Measurements from ENCODE around the gene MYOZ3.

DNA sequence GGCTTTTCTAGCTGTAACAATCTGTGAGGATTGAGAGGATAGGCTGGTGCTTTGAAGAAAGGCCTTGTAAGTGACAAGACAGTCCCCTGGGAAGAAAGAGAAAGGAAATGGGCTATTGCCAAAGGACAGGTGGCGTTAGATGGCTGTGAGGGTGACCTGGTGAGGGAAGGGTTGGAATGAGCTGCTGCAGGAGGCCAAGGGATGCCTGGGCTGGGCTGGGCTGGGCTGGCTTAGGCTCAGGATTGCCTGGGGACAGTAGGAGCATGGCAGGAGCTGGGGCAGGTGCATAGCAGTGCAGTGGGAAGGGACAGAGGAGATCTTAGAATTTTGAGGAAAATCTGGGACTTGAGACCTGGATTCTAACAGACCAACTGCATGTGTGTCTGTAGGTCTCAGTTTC, 9.7 kb upstream of the MYOZ3 start:
- TF ChIP-seq, protein P1, sequence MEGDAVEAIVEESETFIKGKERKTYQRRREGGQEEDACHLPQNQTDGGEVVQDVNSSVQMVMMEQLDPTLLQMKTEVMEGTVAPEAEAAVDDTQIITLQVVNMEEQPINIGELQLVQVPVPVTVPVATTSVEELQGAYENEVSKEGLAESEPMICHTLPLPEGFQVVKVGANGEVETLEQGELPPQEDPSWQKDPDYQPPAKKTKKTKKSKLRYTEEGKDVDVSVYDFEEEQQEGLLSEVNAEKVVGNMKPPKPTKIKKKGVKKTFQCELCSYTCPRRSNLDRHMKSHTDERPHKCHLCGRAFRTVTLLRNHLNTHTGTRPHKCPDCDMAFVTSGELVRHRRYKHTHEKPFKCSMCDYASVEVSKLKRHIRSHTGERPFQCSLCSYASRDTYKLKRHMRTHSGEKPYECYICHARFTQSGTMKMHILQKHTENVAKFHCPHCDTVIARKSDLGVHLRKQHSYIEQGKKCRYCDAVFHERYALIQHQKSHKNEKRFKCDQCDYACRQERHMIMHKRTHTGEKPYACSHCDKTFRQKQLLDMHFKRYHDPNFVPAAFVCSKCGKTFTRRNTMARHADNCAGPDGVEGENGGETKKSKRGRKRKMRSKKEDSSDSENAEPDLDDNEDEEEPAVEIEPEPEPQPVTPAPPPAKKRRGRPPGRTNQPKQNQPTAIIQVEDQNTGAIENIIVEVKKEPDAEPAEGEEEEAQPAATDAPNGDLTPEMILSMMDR (IDR thresholded peaks at IDR 0.05) = no peak
- TF ChIP-seq ZFX (IDR thresholded peaks at IDR 0.05; ENCODE audit: borderline replicate concordance) = no peak

Data from 22Rv1 (cell line).